ENCODE results near the gene SFT2D3.

Gene SFT2D3

DNA sequence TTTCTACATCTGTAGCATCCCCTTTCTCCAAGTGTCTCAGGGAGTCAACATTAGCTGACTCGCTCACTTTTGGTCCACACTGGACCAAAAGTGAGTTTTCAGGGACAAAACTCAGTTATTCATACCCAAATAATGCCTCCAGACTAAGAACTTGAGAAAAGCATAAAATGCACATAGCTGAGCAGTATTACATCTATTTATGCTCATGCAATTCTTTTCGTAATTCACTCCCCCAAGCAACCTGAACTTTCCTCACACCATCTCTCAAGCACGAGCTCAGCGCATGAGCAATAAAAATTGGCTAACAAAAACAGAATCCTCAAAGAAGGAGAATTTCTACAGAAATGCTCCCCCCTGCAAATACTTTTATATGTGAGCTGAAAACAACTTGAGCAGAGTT, 17.0 kb downstream of the SFT2D3 start:
- DNase-seq: no peak
- peaks cover 15% of the 10 kb centered on the region for H3K4me1 Mint-ChIP-seq
- no peaks in the 10 kb centered on the region for H3K9me3 Mint-ChIP-seq
- no peak overlapping the region for H3K27ac Mint-ChIP-seq
- TF ChIP-seq, protein P1, sequence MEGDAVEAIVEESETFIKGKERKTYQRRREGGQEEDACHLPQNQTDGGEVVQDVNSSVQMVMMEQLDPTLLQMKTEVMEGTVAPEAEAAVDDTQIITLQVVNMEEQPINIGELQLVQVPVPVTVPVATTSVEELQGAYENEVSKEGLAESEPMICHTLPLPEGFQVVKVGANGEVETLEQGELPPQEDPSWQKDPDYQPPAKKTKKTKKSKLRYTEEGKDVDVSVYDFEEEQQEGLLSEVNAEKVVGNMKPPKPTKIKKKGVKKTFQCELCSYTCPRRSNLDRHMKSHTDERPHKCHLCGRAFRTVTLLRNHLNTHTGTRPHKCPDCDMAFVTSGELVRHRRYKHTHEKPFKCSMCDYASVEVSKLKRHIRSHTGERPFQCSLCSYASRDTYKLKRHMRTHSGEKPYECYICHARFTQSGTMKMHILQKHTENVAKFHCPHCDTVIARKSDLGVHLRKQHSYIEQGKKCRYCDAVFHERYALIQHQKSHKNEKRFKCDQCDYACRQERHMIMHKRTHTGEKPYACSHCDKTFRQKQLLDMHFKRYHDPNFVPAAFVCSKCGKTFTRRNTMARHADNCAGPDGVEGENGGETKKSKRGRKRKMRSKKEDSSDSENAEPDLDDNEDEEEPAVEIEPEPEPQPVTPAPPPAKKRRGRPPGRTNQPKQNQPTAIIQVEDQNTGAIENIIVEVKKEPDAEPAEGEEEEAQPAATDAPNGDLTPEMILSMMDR (IDR thresholded peaks at IDR 0.05): no peak
- no peaks in the 10 kb centered on the region for H3K27me3 Mint-ChIP-seq (ENCODE audit: low read depth, poor library complexity)
- no peak overlapping the region for H3K4me3 Mint-ChIP-seq
- H3K36me3 Mint-ChIP-seq (ENCODE audit: low read depth): peaks cover 57% of the 10 kb centered on the region

DNA sequence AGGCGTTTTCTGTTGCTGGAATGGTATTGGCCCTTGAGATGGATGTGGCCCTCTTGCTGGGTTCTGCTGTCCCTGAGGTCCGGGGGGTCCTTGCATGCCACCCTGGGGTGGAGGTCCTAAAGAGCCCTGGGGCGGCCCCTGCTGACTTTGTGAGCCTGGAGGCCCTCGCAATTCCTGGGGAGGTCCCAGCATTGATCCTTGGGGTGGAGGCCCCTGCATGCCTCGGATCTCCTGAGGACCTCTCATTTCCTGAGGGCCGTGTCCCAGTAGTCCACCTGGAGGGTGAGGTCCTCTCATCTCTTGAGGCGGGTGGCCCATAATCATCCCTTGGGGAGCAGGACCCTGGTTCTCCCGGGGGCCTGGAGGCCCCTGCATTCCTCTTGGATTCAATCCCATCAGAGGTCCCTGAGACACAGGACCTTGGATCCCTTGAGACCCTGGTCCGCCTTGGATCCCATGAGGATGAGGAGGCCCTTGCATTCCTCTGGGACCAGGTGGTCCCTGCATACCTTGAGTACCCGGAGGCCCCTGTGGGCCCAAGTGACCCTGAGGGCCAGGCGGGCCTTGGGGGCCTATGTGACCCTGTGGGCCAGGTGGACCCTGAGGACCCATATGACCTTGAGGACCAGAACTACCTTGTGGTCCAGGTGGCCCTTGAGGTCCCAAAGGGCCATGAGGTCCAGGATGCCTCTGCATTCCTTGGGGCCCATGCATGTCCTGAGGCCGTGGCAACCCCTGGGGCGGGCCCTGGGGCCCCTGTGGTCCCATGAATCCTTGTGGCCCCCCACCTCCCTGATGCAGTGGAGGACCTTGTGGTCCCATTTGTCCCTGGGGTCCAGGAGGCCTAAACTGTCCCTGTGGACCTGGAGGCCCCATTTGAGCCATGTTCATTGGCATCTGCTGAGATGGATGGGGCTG, 18.3 kb downstream of the SFT2D3 start:
- Mint-ChIP-seq H3K4me3 (no peak overlapping the region), H3K36me3 (ENCODE audit: low read depth) (peaks cover 62% of the 10 kb centered on the region), H3K27ac (no peak overlapping the region), H3K4me1 (peaks cover 15% of the 10 kb centered on the region), H3K27me3 (ENCODE audit: low read depth, poor library complexity) (no peaks in the 10 kb centered on the region), H3K9me3 (no peaks in the 10 kb centered on the region)
- DNase-seq: no peak
- TF ChIP-seq, protein P1 (IDR thresholded peaks at IDR 0.05): no peak

DNA sequence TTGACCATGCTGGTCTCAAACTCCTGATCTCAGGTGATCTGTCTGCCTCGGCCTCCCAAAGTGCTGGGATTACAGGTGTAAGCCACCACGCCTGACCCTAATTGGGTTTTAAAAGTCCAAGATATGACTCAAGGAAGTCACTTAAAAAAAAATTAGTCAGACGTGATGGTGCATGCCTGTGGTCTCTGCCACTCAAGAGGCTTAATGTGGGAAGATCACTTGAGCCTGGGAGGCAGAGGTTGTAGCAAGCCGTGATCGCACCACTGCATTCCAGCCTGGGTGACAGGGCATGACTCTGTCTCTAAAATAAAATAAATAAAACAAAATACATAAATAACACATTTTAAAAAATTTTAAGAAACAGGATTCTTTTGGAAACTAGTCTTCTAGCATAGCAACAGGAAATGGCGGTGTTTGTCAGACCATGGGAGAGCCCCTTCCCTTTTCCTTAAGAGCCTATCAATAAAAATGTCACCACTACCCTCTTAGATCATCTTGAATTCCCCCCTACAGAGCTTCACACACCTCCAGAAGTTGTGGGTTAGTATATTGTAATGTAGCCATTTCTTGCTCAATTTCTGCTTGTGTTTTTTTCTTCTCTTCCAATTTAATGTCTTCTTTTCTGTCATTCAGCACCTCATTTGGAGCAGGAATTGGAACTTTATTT, 20.1 kb downstream of the SFT2D3 start:
- no peak overlapping the region for H3K27ac Mint-ChIP-seq
- TF ChIP-seq, protein P1 (IDR thresholded peaks at IDR 0.05): no peak
- H3K4me1 Mint-ChIP-seq: peaks cover 2% of the 10 kb centered on the region
- DNase-seq: no peak
- H3K27me3 Mint-ChIP-seq (ENCODE audit: low read depth, poor library complexity): no peaks in the 10 kb centered on the region
- H3K36me3 Mint-ChIP-seq (ENCODE audit: low read depth): peaks cover 62% of the 10 kb centered on the region
- no peak overlapping the region for H3K4me3 Mint-ChIP-seq
- H3K9me3 Mint-ChIP-seq: no peaks in the 10 kb centered on the region

DNA sequence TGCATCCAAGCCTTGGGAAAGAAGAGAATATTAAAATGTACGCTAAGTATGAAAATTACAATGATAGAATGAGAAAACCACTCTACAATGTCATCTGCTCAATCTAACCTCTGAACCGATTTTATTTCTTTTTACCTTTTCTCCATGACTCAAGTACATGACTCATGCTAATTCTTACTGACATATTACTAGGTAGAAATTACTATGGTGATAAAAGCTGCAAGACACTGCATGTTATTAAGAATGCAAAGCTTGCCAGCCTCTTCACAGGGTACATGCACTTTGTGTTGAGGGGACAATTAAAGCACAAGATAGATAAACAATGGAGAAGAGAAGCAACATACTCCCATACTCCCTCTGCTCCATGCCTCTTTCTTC, 20.7 kb downstream of the SFT2D3 start:
- no peaks in the 10 kb centered on the region for H3K27me3 Mint-ChIP-seq (ENCODE audit: low read depth, poor library complexity)

DNA sequence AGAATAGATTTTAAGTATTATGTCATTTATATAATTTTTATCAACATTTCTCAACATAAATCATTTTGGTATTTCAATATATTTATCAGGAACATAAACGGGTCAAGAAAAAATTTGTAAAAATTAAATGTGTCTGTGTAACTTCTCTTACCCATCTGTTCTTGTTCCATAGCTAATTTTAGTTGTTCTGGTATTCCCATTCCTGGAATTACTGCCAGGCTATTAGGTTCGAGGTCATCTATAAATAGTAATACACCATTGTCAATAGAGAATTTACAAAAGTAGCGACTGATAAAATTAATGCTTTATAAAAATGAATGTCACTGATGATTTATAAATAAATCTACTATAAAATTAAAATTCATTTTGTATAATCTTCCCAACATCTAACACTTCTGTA, 21.5 kb downstream of the SFT2D3 start:
- Mint-ChIP-seq H3K4me1 (no peaks in the 10 kb centered on the region), H3K36me3 (ENCODE audit: low read depth) (peaks cover 64% of the 10 kb centered on the region), H3K27ac (no peak overlapping the region), H3K9me3 (no peaks in the 10 kb centered on the region), H3K27me3 (ENCODE audit: low read depth, poor library complexity) (no peaks in the 10 kb centered on the region), H3K4me3 (no peak overlapping the region)
- TF ChIP-seq, protein P1 (IDR thresholded peaks at IDR 0.05): no peak
- no peak for DNase-seq

More for the DNA sequence above, 20.7 kb downstream of the SFT2D3 start:
- no peak overlapping the region for H3K27ac Mint-ChIP-seq
- no peak overlapping the region for H3K4me3 Mint-ChIP-seq
- DNase-seq: no peak
- TF ChIP-seq, protein P1 (IDR thresholded peaks at IDR 0.05): no peak
- peaks cover 64% of the 10 kb centered on the region for H3K36me3 Mint-ChIP-seq (ENCODE audit: low read depth)
- H3K4me1 Mint-ChIP-seq: no peaks in the 10 kb centered on the region
- H3K9me3 Mint-ChIP-seq: no peaks in the 10 kb centered on the region

Measured in nephron progenitor cell (in vitro differentiated cells).